Astrocyte of the spinal cord (primary cell): ENCODE measurements around the gene CLCF1.

Source experiments
- DNase-seq: peaks from one replicate; pipeline ENCODE4 v3.0.0; 2011; ENCODE audit warnings: low read depth, low spot score
- H3K4me3 ChIP-seq: 2 replicates; pipeline ENCODE4 v1.5.1; 2011; ENCODE audit warnings: low read depth, mild to moderate bottlenecking, low read length, moderate library complexity
- CTCF ChIP-seq: IDR thresholded peaks from 2 replicates; pipeline ENCODE4 v1.5.1; 2012; ENCODE audit warnings: low read depth, mild to moderate bottlenecking, low read length, inconsistent platforms
- in situ Hi-C: cut with HindIII; loops from 2 replicates; pipeline ENCODE4 v1.10.0; 2017; ENCODE audit warnings: low sequenced_read_pairs

CLCF1 gene

GRCh38 chr11:67364783-67365722 is 8.3 kb downstream of the CLCF1 start:
- in situ Hi-C loops: no loop called here
- no peak for DNase-seq
- TF ChIP-seq CTCF: no peak
- no peak overlapping the region for H3K4me3 ChIP-seq

GRCh38 chr11:67364169-67364568 is 9.2 kb downstream of the CLCF1 start:
- in situ Hi-C loops: no loop called here
- H3K4me3 ChIP-seq: no peak overlapping the region
- TF ChIP-seq CTCF: no peak
- no peak for DNase-seq

DNA sequence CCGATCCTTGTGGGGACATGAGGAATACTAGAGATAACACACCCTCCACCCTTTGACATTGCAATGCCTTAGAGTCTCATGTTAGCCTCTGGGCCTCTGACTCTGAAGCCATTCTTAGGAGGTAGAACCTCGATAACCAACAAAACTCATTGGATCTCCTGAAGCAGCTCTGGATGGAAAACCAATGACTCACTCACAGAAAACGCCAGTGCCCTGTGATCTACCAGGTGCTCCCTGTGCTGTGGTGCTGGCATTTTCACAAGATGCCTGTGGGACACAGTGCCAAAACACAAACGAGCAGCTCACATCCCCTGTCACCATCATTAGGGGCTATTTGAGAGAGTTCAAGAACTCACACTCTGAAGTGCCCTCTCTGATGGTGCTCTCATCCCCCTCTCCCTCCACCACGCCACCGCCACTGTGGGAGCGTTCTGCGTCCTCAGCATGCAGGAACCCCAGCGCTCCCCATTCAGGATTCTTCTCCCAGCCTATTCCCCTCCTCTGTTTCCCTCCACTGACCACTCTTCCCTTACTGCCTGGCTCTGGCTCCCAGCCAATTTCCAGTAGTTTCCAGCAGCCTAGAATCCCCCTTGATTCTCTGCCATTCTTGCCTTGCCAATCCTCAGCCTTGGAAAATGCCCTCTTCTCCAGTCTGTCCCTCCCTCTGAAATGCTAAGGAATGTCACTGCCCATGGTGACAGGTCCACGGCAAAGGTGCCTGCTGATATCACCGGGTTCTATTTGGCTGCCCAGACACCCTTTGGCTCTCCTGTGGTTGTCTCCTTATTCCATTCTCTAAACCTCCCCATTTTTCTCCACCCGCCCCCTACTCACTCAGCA is 15.3 kb downstream of the CLCF1 start:
- DNase-seq: peak; percentile 45
- no peak for TF ChIP-seq CTCF
- no peak overlapping the region for H3K4me3 ChIP-seq
- in situ Hi-C loops: no loop called here

- no peak overlapping the region for H3K4me3 ChIP-seq
- peak; percentile 96 for TF ChIP-seq CTCF
- peak; percentile 83 for DNase-seq
- in situ Hi-C loops: no loop called here
Observed at GRCh38 chr11:67356864-67357561, 16.4 kb downstream of the CLCF1 start.

- DNase-seq: no peak
- H3K4me3 ChIP-seq: no peak overlapping the region
- TF ChIP-seq CTCF: no peak
- in situ Hi-C loops: no loop called here
Observed at GRCh38 chr11:67356387-67356863, 17.0 kb downstream of the CLCF1 start.

DNA sequence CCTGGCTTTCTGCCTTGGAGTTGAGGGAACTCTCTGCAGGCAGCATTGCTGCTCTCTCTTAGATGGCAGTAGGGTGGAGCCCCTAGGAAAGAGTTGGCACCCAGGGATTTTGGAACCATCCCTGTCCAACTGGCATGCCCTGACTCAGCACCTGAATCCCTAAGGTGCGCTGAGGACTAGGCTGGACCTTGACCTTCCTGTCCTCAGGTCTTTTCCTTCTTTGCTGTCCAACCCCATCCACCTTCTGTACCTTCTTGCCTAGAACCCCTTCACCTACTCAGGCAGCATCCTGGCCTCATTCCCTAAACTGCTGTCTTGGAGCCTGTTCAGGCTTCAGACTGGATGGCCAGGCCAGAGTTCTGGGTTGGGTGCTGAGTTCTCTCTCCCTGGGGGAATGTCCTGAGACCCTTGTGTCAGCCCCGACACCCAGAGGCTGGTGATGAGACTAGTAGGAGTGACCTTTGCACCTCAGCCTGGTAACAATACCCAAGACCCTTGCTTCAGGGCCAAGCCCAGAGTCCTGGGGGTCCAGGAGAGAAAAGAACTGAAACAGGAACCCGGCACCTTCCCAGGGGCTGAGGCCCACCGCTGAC is 17.5 kb downstream of the CLCF1 start:
- DNase-seq: no peak
- in situ Hi-C loops: no loop called here
- TF ChIP-seq CTCF: no peak
- H3K4me3 ChIP-seq: no peak overlapping the region
